ENCODE results near the gene IFT25. TPM values are rescaled to one million over a fixed set of nuclear protein-coding genes. Genes with fewer than 3 reads are reported as not detected.
"Not testable (repeated sequence)": the region's sequence is repeated elsewhere in the genome, so short reads cannot be mapped to it uniquely, and the experiment has no call there.

The IFT25 gene
- total RNA-seq, 4 donors from 2014 or later, result 17.7 to 27.1 (median 21.3) TPM

DNA sequence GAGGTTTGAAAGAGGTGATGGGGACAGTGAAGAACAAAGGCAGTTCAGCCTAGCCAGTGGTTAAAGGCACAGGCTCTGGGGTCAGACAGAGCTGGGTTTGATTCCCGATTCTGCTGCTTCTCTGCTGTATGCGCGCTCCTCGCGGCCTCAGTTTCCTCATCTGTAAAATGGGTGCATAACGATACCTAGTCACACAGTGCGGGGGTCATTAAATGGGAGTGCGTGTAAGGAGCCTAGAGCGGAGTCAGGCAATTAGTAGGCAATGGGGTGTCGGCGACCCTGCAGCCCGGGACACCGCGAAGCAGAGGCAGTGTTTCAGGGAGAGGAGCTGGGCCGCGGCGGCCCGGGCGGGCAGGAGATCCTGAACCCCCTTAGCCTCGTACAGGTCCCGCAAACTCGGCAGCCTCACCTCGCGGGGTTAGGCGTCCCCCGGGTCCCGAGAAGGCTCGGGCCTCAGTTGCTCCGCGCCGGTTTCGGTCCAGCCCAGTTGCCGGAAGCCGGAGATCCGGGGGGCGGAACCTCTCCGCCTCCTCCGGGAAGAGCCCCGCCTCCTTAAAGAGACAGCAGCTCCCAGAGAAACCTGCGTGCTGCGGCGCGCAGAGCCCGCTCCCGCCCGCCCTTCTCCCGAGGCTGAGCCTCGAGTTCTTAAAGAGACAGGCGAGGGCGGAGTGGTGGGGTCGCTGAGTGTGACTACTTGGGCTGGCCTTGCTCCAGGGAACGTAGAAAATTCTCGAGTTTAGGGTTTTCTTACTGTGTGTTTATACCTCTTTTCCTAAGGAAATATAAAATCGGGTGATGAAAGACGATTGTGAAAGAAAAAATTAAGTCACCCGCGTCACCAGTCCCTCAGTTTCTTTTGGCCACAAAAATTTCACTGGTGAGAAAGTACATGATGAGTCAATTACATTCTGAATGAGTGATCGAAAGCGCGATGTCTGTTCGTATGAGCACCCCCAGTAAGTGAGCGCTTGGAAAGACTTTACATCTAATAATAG is 55.9 kb downstream of the IFT25 start, which contains the start of gene YIPF1:
TSS of gene YIPF1 (minus strand) at position 494 of the 995 bp plus-strand sequence. CDS start 860 bp downstream, outside the sequence.
- Histone ChIP-seq H3K4me3 (peak within 1 kb of the TSS; percentile 60 to 79), H3K9me3 (no peaks in the 10 kb centered on the region), H3K27ac (peak within 1 kb of the TSS; percentile 47 to 88 (median 82)), H3K4me1 (peaks cover 0 to 30% (median 7%) of the 10 kb centered on the region in 3 donors), H3K27me3 (no peaks in the 10 kb centered on the region), H3K36me3 (peaks cover 0 to 35% of the 10 kb centered on the region in 2 donors)
- ATAC-seq, result peak; percentile 100
- no peak for TF ChIP-seq EP300 (IDR thresholded peaks at IDR 0.05)
- TF ChIP-seq, protein P1, sequence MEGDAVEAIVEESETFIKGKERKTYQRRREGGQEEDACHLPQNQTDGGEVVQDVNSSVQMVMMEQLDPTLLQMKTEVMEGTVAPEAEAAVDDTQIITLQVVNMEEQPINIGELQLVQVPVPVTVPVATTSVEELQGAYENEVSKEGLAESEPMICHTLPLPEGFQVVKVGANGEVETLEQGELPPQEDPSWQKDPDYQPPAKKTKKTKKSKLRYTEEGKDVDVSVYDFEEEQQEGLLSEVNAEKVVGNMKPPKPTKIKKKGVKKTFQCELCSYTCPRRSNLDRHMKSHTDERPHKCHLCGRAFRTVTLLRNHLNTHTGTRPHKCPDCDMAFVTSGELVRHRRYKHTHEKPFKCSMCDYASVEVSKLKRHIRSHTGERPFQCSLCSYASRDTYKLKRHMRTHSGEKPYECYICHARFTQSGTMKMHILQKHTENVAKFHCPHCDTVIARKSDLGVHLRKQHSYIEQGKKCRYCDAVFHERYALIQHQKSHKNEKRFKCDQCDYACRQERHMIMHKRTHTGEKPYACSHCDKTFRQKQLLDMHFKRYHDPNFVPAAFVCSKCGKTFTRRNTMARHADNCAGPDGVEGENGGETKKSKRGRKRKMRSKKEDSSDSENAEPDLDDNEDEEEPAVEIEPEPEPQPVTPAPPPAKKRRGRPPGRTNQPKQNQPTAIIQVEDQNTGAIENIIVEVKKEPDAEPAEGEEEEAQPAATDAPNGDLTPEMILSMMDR (IDR thresholded peaks at IDR 0.05), result no peak
- peak; percentile 34 to 64 for TF ChIP-seq POLR2A (IDR thresholded peaks at IDR 0.05)
- peak; percentile 86 for TF ChIP-seq POLR2AphosphoS5 (IDR thresholded peaks at IDR 0.05)
- 1 to 4% methylated on average over 9 to 30 of the region's 62 CpGs for WGBS, 2 donors (ENCODE audit: low coverage in 1 of 2)

DNA sequence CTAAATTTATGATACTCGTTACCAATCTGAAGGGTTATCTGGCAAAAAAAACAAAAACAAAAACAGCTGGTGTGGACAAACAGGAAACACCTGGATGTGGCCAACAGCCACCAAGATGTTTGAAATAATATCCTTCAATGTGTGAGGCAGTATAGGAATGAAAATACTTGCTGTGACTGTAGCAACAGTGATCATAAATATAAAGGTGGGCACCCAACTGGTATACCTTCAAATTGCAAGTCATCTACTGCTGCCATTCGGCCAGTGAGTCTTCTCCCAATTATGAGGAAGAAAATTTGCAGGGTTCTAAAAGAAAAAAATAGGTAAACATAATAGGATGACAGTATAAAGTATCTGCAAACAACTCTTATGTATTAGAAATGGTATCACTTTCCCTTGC is 56.8 kb downstream of the IFT25 start:
- Histone ChIP-seq H3K27me3 (no peaks in the 10 kb centered on the region), H3K36me3 (peaks cover 0 to 42% of the 10 kb centered on the region in 2 donors), H3K9me3 (no peaks in the 10 kb centered on the region), H3K4me3 (peak overlapping the region in 1 of 2 donors; percentile 79), H3K27ac (peak overlapping the region in 3 of 4 donors; percentile 82 to 88 (median 82)), H3K4me1 (peaks cover 0 to 30% (median 7%) of the 10 kb centered on the region in 3 donors)
- 53 to 63% methylated on average over 2 of the region's 2 CpGs for WGBS, 2 donors (ENCODE audit: low coverage in 1 of 2)
- ATAC-seq, result no peak
- TF ChIP-seq POLR2AphosphoS5 (IDR thresholded peaks at IDR 0.05) (no peak), POLR2A (IDR thresholded peaks at IDR 0.05) (no peak), EP300 (IDR thresholded peaks at IDR 0.05) (no peak)
- TF ChIP-seq, protein P1 (IDR thresholded peaks at IDR 0.05), result no peak

DNA sequence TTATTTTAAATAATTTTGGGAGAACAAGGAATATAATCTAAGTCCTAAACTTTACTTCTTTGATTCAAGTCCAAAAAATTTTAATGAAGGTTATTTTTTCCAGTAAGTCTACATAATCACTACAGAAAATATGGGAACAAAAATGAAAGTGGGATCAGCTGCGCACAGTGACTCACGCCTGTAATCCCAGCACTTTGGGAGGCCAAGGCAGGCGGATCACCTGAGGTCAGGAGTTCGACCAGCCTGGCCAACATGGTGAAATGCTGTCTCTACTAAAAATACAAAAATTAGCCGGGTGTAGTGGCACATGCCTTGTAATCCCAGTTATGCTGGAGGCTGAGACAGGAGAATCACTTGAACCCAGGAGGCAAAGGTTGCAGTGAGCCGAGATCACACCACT is 61.9 kb downstream of the IFT25 start:
- peaks cover 0 to 16% (median 0%) of the 10 kb centered on the region in 3 donors for H3K4me1 ChIP-seq
- not testable (repeated sequence) for H3K4me3 ChIP-seq, H3K27me3 ChIP-seq, H3K27ac ChIP-seq, H3K9me3 ChIP-seq, ATAC-seq
- WGBS, 2 donors (ENCODE audit: low coverage in 1 of 2), result 92 to 94% methylated on average over 6 of the region's 6 CpGs
- peaks cover 0 to 77% of the 10 kb centered on the region in 2 donors for H3K36me3 ChIP-seq

DNA sequence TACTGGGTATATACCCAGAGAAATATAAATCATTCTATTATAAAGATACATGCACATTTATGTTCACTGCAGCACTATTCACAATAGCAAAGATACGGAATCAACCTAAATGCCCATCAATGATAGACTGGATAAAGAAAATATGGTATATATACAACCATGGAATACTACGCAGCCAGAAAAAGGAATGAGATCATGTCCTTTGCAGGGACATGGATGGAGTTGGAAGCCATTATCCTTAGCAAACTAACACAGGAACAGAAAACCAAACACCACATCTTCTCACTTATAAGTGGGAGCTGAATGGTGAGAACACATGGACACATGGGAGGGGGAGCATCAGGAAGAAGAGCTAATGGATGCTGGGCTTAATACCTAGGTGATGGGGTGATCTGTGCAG is 63.6 kb downstream of the IFT25 start:
- not testable (repeated sequence) for H3K9me3 ChIP-seq, H3K27me3 ChIP-seq, H3K4me1 ChIP-seq, H3K27ac ChIP-seq, ATAC-seq, H3K4me3 ChIP-seq
- 95 to 100% methylated on average over 2 of the region's 2 CpGs for WGBS, 2 donors (ENCODE audit: low coverage in 1 of 2)
- peaks cover 4 to 79% of the 10 kb centered on the region in 2 donors for H3K36me3 ChIP-seq

DNA sequence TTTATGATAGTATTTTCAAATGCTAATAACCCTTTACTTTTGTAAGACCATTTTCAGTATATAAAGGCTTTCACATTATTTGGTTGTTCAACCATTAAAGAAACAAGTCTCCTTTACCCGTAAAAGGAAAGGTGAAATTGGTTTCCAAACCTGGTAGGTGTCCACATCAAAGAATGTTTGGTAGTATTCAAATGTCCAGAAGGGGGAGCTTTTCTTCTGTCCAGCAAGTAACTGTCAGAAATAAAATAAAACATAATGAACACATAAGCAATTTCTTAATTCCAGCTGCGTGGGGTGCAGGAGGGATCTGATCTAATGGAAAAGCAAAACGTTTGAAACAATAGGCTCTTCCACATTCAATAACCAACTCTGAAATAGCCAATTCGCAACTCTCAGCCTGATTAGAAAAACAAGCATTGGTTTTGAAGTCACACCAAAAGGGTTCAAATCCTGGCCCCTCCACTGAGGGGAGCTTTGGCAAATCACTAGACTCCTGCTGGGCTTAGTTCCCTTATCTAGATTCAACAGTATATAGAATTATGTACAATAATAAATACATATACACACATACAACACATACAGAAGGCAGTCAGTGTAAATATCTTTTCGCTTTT is 66.9 kb downstream of the IFT25 start:
- H3K4me1 ChIP-seq, result peaks cover 0 to 5% (median 0%) of the 10 kb centered on the region in 3 donors
- no peak overlapping the region for H3K27ac ChIP-seq
- WGBS, 2 donors (ENCODE audit: low coverage in 1 of 2), result 31 to 38% methylated on average over 5 of the region's 5 CpGs
- no peaks in the 10 kb centered on the region for H3K27me3 ChIP-seq
- no peak for TF ChIP-seq POLR2A (IDR thresholded peaks at IDR 0.05)
- TF ChIP-seq, protein P1 (IDR thresholded peaks at IDR 0.05), result peak; percentile 34 to 64 (median 60)
- H3K36me3 ChIP-seq, result peaks cover 4 to 84% of the 10 kb centered on the region in 2 donors
- ATAC-seq, result no peak
- H3K4me3 ChIP-seq, result no peak overlapping the region
- no peaks in the 10 kb centered on the region for H3K9me3 ChIP-seq

DNA sequence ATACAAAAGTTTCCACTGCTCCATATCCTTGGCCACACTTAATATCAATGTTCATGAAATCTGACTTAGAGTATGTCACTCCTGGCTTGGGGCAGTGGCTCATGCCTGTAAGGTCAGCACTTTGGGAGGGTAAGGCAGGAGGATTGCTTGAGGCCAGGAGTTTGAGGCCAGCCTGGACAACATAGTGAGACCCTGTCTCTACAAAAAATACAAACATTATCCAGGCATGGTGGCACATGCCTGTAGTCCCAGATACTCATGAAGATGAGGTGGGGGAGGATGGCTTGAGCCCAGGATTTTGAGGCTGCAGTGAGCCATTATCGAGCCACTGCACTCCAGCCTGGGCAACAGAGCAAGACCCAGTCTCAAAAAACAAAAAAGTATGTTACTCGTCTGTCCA is 70.3 kb downstream of the IFT25 start:
- H3K9me3 ChIP-seq, ATAC-seq, H3K27ac ChIP-seq, H3K27me3 ChIP-seq, H3K4me1 ChIP-seq, H3K4me3 ChIP-seq: not testable (repeated sequence)
- WGBS, 2 donors (ENCODE audit: low coverage in 1 of 2), result 100% methylated on average over 1 to 2 of the region's 2 CpGs
- peaks cover 8 to 94% of the 10 kb centered on the region in 2 donors for H3K36me3 ChIP-seq

All from gastroesophageal sphincter (tissue), 4 donors.